Kidney (tissue), 14 donors: ENCODE measurements around the gene MYEOV. TPM values are rescaled to one million over a fixed set of nuclear protein-coding genes. Genes with fewer than 3 reads are reported as not detected.

Source experiments
- DNase-seq, 5 donors: peaks; one replicate each; pipeline ENCODE4 v3.0.0-alpha.2; 2013 to 2020
- FAIRE-seq: peaks from 2 replicates; lab custom pipeline; 2012; peaks lifted over from hg19 to GRCh38; lab: Jason Lieb, UNC
- H3K27ac ChIP-seq, 2 donors: one replicate each; pipeline ENCODE4 v1.7.0; 2013; ENCODE audit warnings: low read depth in 2 of 2, low read length in 2 of 2, inconsistent platforms in 1 of 2
- H3K27me3 ChIP-seq: one replicate; pipeline ENCODE4 v1.7.1; 2013; ENCODE audit warnings: low read length, inconsistent platforms; ENCODE audit not compliant: control insufficient read depth, insufficient read depth
- H3K36me3 ChIP-seq, 3 donors: one replicate each; pipeline versions ENCODE4 v1.7.0 to v1.7.1; 2013; ENCODE audit warnings: low read length in 3 of 3, control low read depth in 1 of 3, inconsistent platforms in 1 of 3; ENCODE audit not compliant: insufficient read depth in 3 of 3, control insufficient read depth in 2 of 3
- H3K4me1 ChIP-seq, 3 donors: one replicate each; pipeline versions ENCODE4 v1.7.0 to v1.7.1; 2013; ENCODE audit warnings: low read length in 3 of 3, inconsistent platforms in 1 of 3, low read depth in 1 of 3; ENCODE audit not compliant: control insufficient read depth in 2 of 3, insufficient read depth in 2 of 3
- H3K4me3 ChIP-seq, 3 donors: one replicate each; pipeline versions ENCODE4 v1.7.0 to v1.8.1; 2013; ENCODE audit warnings: low read length in 3 of 3, control low read depth in 1 of 3, inconsistent platforms in 1 of 3
- H3K9ac ChIP-seq, 3 donors: one replicate each; pipeline versions ENCODE4 v1.7.0 to v1.7.1; 2013; ENCODE audit warnings: low read length in 3 of 3, control low read depth in 1 of 3, inconsistent platforms in 1 of 3
- H3K9me3 ChIP-seq, 3 donors: one replicate each; pipeline versions ENCODE4 v1.7.0 to v1.7.1; 2013; ENCODE audit warnings: low read length in 3 of 3, control low read depth in 1 of 3, inconsistent platforms in 1 of 3; ENCODE audit not compliant: control insufficient read depth in 2 of 3, insufficient read depth in 1 of 3
- CTCF ChIP-seq: IDR thresholded peaks from 3 replicates; pipeline ENCODE4 v1.5.1; 2012; ENCODE audit warnings: mild to moderate bottlenecking, moderate library complexity, borderline replicate concordance; ENCODE audit not compliant: insufficient read depth; ENCODE audit errors: extremely low read depth
- intact Hi-C: fragments of 100-400 bp; cut with DNase I; formaldehyde crosslinking; loops from one replicate; pipeline ENCODE4 v1.11.1; 2022
- polyA plus RNA-seq: library from polyadenylated mRNA; stranded (reverse); fragments of 350-450 nt; fragmentation: Illumina TruSeq; extraction: RNeasy Lipid Tissue Mini Kit (QIAGEN cat#74804); gene quantifications from one replicate; pipeline ENCODE4 v1.2.3, GENCODE V29; 2014; ENCODE audit warnings: low read depth, low replicate concordance; ENCODE audit not compliant: insufficient read depth
- total RNA-seq: library from RNA; stranded (reverse); fragmentation: NEBNext Ultra II Directional; extraction: Animal tissue kit (Norgen Biotek cat#: 25700); gene quantifications from one replicate; pipeline ENCODE4 v1.2.1, GENCODE V29; 2021
- donor health status: control.
- donor health status: control.
- donor health status: control.
- donor health status: control.
- donor health status: control.
- donor health status: DM: yes; HTN: yes; CAD: no.
- donor health status: Normal renal cell carcinoma (clear cell type).

MYEOV gene
- total and polyA plus RNA-seq, 2 donors from 2014 or later, result 2.6 TPM; not detected in 1

- Histone ChIP-seq H3K4me1 (peaks cover 0 to 4% (median 0%) of the 10 kb centered on the region in 3 donors), H3K9ac (no peak overlapping the region), H3K9me3 (no peaks in the 10 kb centered on the region), H3K4me3 (no peak overlapping the region), H3K36me3 (no peaks in the 10 kb centered on the region), H3K27ac (no peak overlapping the region), H3K27me3 (no peaks in the 10 kb centered on the region)
- intact Hi-C loops, result no loop called here
- FAIRE-seq, result no peak
- DNase-seq, result peak in 3 of 5 donors; percentile 59 to 88 (median 68)
- no peak for TF ChIP-seq CTCF
Measured at GRCh38 chr11:69311767-69312385, 17.9 kb downstream of the MYEOV start.

GRCh38 chr11:69312453-69313404 lies 18.8 kb downstream of the MYEOV start:
- H3K9me3 ChIP-seq, result peaks cover 0 to 5% (median 0%) of the 10 kb centered on the region in 3 donors
- no peak overlapping the region for H3K9ac ChIP-seq
- no peaks in the 10 kb centered on the region for H3K36me3 ChIP-seq
- intact Hi-C loops, result no loop called here
- TF ChIP-seq CTCF, result no peak
- FAIRE-seq (no peak), DNase-seq (peak in 1 of 5 donors; percentile 73)
- H3K27ac ChIP-seq, result no peak overlapping the region
- no peaks in the 10 kb centered on the region for H3K27me3 ChIP-seq
- H3K4me3 ChIP-seq, result no peak overlapping the region
- H3K4me1 ChIP-seq, result peaks cover 0 to 4% (median 0%) of the 10 kb centered on the region in 3 donors

GRCh38 chr11:69313992-69314391 lies 20.0 kb downstream of the MYEOV start:
- no peak for FAIRE-seq

More at GRCh38 chr11:69313992-69314391, 20.0 kb downstream of the MYEOV start:
- Histone ChIP-seq H3K27ac (no peak overlapping the region), H3K36me3 (no peaks in the 10 kb centered on the region), H3K4me1 (peaks cover 0 to 4% (median 0%) of the 10 kb centered on the region in 3 donors), H3K27me3 (no peaks in the 10 kb centered on the region), H3K4me3 (no peak overlapping the region), H3K9ac (no peak overlapping the region), H3K9me3 (peaks cover 0 to 5% (median 0%) of the 10 kb centered on the region in 3 donors)
- no peak for TF ChIP-seq CTCF
- no peak for DNase-seq
- intact Hi-C loops, result no loop called here
